GM21390 (cell line): Measurements from ENCODE around the gene F13B.
A peak's percentile ranks its signal among the peaks of the same experiment; 100 is the strongest.
"Not testable (repeated sequence)": the region's sequence is repeated elsewhere in the genome, so short reads cannot be mapped to it uniquely, and the experiment has no call there.

ENCODE experiments used
- ATAC-seq: cut with Tn5 transposase; IDR thresholded peaks from one replicate; pipeline ENCODE4 v1.9.1; 2021; ENCODE audit not compliant: unreplicated experiment

The F13B gene

GRCh38 chr1:197049100-197049499 lies 18.0 kb downstream of the F13B start:
- ATAC-seq, result no peak

GRCh38 chr1:197042676-197043341 lies 24.3 kb downstream of the F13B start:
- ATAC-seq, result no peak

- peak; percentile 83 for ATAC-seq
Observed at GRCh38 chr1:197041486-197042353, 25.3 kb downstream of the F13B start.

GRCh38 chr1:197036861-197037260 lies 30.2 kb downstream of the F13B start:
- no peak for ATAC-seq

DNA sequence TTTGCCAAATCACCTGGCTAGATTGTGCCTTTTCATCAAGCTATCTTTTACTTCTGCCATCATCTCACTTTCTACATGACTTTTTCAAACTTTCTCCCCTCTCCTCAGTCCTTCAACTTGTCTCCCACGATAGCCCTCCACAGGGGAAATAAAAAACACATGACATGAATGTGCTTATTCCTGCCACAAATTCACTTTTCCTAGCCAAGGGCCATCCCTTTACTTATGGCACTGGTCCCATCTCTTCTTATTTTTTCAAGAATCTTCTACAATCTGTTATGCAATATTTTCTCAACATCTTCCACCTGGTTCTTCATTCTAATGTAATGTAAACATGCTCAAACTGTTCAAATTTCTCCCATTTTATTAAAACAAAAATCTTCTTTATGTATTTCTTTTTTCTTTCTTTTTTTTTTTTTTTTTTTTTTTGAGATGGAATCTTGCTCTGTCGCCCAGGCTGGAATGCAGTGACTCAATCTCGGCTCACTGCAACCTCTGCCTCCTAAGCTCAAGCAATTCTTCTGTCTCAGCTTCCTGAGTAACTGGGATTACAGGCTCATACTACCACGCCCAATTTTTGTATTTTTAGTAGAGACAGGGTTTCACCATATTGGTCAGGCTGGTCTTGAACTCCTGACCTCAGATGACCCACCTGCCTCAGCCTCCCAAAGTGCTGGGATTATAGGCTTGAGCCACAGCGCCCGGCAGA lies 32.3 kb downstream of the F13B start:
- ATAC-seq, result not testable (repeated sequence)

DNA sequence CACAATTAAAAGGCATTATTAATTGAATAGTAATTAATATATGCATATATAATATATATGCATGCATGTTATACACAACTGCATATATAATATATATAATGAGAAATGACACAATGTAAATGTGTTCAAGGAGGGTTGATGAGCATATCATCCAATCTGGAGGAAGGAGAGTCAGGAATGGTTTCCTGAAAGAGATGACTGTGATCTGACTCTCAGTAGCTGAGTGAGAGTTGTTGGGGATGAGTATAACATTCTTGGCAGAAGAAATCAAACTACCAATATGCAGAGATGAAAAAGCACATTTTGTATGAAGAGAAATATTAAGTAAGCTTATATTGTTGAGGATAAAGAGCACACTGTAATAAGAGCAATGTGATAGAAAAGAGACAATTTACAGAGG lies 37.3 kb downstream of the F13B start:
- no peak for ATAC-seq

DNA sequence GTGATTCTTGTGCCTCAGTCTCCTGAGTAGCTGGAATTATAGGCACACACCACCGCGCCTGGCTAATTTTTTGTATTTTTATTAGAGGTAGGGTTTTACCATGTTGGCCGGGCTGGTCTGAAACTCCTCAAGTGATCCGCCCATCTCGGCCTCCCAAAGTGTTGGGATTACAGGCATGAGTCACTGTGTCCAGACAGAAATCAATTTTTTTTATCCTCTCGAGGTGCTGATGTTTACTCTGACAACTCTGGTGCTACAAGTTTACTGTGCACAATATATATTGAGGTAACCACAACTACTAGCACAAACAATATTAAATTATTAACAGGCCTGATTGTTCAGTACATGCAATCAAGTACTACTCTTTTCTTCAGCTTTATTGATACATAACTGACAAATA lies 39.7 kb downstream of the F13B start:
- ATAC-seq, result no peak

DNA sequence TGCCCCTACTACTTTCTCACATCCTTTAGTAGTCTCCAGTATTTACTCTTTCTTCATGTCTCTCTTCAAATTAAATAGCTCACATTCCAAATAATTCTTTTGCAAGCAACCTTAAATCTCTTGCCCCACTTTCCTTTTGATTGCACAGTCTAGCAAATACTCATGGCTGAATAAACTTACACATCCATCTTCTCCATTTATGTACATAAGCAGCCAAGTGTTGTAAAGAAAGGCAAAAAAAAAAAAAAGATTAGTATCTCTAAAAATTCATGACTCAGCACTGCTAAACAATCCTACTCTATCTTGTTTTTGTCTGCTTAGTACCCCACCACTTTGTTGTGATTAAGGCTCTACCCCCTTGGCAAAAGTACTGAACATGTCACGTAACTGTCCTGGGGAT lies 42.6 kb downstream of the F13B start:
- no peak for ATAC-seq

- ATAC-seq, result no peak
Observed at GRCh38 chr1:197021716-197022115, 45.3 kb downstream of the F13B start.

DNA sequence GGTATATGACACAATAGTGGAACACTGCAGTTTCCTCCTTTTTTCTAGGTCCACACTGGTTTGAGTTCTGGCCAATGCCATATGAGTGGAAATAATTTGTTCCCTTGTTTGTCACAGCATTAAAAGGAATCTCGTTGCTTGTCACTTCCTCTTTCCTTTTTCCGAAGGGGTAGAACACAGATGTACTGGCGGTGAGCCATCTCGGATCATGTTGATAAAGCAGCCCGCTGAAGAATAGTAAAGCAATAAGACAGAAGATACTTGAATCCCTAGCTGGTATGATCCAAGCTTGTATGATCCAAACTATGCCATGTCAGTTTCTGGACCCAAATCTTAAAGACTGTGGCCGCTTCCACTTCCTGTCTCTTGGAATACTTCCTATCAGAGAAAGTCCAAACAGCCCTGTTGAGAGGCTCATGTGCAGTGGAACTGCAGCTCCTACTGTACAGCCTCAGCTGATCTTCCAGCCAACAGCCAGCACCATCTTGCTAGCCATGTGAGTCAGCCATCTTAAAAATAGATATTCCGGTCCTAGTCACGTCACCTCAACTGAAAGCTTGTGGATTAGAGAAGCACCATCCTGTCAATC lies 49.4 kb downstream of the F13B start:
- no peak for ATAC-seq

DNA sequence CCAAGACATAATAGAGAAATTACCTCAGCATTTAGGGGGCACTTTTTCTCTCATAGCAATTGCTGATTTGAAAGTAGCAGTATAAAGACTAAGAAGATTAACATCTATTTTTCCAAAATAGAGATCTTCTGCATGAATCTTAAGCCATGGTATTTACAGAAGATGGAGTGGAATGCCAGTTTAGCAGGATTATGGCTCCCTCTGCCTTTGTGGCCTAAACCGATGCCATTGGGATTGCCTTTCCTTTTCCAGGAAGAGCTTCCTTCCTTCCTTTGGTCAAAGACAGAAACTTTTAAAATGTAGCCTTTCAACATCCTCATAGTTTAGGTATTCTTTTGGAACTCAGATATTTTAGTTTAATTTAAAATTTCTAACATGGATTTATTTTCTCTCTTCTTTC lies 50.3 kb downstream of the F13B start:
- no peak for ATAC-seq

- no peak for ATAC-seq
Observed at GRCh38 chr1:197013234-197013633, 53.8 kb downstream of the F13B start.

DNA sequence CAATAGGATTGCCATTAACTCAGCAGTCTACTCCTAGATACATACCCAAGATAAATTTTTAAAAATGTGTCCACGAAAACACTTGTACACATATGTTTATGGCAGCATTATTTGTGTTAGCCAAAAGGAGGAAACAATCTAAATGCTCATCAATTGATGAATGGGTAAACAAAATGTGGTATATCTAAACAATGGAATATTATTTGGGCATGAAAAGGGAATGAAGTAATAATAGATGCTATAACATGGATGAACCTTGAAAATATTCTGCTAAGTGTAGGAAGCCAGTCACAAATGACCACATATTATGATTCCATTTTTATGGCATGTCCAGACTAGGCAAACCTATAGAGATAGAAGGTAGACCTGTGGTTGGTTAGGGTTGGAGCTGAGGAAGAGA lies 55.4 kb downstream of the F13B start:
- ATAC-seq, result no peak

- ATAC-seq, result no peak
Observed at GRCh38 chr1:197008861-197009260, 58.2 kb downstream of the F13B start.

- ATAC-seq, result no peak
Observed at GRCh38 chr1:197003132-197003531, 63.9 kb downstream of the F13B start.

DNA sequence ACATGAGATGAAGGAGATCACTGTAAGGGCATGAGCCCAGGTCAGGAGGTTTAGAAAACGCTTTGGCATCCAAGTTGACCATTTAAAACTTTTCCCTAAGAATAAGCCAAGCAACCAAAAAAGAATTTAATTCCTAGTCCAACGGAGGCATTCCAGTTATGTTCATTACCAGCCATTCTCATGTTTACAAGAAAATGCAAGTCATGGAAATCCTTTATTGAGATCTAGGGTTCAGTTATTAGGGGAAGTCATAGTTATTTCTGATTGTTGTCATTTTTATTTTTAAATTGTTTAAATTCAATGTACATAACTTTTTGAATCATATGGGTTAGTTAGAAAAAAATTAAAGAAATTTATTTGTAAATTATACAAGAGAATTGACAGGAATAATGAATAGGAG lies 65.2 kb downstream of the F13B start:
- ATAC-seq, result no peak

- ATAC-seq, result no peak
Observed at GRCh38 chr1:196997423-196997822, 69.6 kb downstream of the F13B start.

DNA sequence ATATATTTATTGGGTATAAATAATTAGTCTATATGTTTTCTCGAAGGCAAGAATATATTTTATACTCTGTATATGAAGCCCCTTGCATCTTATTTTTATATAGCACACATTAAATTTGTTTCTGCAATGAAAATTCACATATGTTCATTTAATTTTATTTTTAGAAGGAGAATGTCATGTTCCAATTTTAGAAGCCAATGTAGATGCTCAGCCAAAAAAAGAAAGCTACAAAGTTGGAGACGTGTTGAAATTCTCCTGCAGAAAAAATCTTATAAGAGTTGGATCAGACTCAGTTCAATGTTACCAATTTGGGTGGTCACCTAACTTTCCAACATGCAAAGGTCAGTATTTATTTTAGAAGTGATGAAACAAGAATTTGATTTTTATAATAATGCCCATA lies 73.1 kb downstream of the F13B start:
- ATAC-seq, result no peak

- not testable (repeated sequence) for ATAC-seq
Observed at GRCh38 chr1:196991919-196992651, 75.0 kb downstream of the F13B start.
